Loucy (cell line): ENCODE results near the gene MCC.

Experiments
- H2AFZ ChIP-seq: fragments of 200-600 bp; sonication (generic); 2 replicates; pipeline ENCODE4 v1.6.0; 2016; ENCODE audit warnings: antibody characterized with exemption, mild to moderate bottlenecking, low read length, moderate library complexity
- H3F3A ChIP-seq: fragments of 200-600 bp; 2 replicates; pipeline ENCODE4 v1.6.0; 2016; ENCODE audit warnings: antibody characterized with exemption, low read depth, mild to moderate bottlenecking
- H3K27me3 ChIP-seq: fragments of 200-600 bp; sonication (generic); 2 replicates; pipeline ENCODE4 v1.6.1; 2014; ENCODE audit warnings: low read length, mild to moderate bottlenecking; ENCODE audit not compliant: insufficient read depth, poor library complexity, severe bottlenecking
- H3K36me3 ChIP-seq: fragments of 200-600 bp; sonication (generic); 2 replicates; pipeline ENCODE4 v1.6.1; 2016; ENCODE audit warnings: low read length; ENCODE audit not compliant: insufficient read depth
- H3K4me1 ChIP-seq: fragments of 200-600 bp; sonication (generic); 2 replicates; pipeline ENCODE4 v1.5.1; 2014; ENCODE audit warnings: low read length, mild to moderate bottlenecking; ENCODE audit not compliant: insufficient read depth, poor library complexity, severe bottlenecking
- H3K4me2 ChIP-seq: fragments of 200-600 bp; sonication (generic); 2 replicates; pipeline ENCODE4 v1.6.0; 2014; ENCODE audit warnings: antibody characterized with exemption, low read length, low read depth, mild to moderate bottlenecking; ENCODE audit not compliant: poor library complexity, severe bottlenecking
- H3K4me3 ChIP-seq: fragments of 200-600 bp; sonication (generic); 2 replicates; pipeline ENCODE4 v1.5.1; 2014; ENCODE audit warnings: low read length, mild to moderate bottlenecking, mixed read lengths; ENCODE audit not compliant: poor library complexity, severe bottlenecking
- H3K79me2 ChIP-seq: fragments of 200-600 bp; sonication (generic); 2 replicates; pipeline ENCODE4 v1.6.1; 2014; ENCODE audit warnings: low read length; ENCODE audit not compliant: insufficient read depth
- H3K9ac ChIP-seq: fragments of 200-600 bp; sonication (generic); 2 replicates; pipeline ENCODE4 v1.6.0; 2014; ENCODE audit warnings: mild to moderate bottlenecking, low read depth, low read length, moderate library complexity; ENCODE audit not compliant: poor library complexity, severe bottlenecking
- H3K9me2 ChIP-seq: fragments of 200-600 bp; sonication (generic); replicated peaks from 2 replicates; pipeline ENCODE4 v1.6.1; 2016; ENCODE audit warnings: low read depth, low read length, mixed read lengths
- H3K9me3 ChIP-seq: fragments of 200-600 bp; sonication (generic); 2 replicates; pipeline ENCODE4 v1.6.1; 2014; ENCODE audit warnings: mild to moderate bottlenecking, antibody characterized with exemption, low read length, low read depth; ENCODE audit not compliant: insufficient read depth
- H4K20me1 ChIP-seq: fragments of 200-600 bp; sonication (generic); 2 replicates; pipeline ENCODE4 v1.6.0; 2014; ENCODE audit warnings: antibody characterized with exemption, low read length, mild to moderate bottlenecking; ENCODE audit not compliant: insufficient read depth, poor library complexity, severe bottlenecking
- CTCF ChIP-seq: fragments of 200-600 bp; sonication (generic); conservative IDR thresholded peaks from 2 replicates; pipeline ENCODE4 v1.5.1; 2014; ENCODE audit warnings: mild to moderate bottlenecking, antibody characterized with exemption, low read length
- EZH2phosphoT487 ChIP-seq: fragments of 200-600 bp; IDR thresholded peaks from 2 replicates; pipeline ENCODE4 v1.6.1; 2018; ENCODE audit warnings: antibody characterized with exemption, mild to moderate bottlenecking, moderate library complexity, borderline replicate concordance

The MCC gene

GRCh38 chr5:113195771-113196170, 292.5 kb downstream of the MCC start:
- Histone ChIP-seq H3K36me3 (no peaks in the 10 kb centered on the region), H3K9ac (no peak overlapping the region), H3K4me3 (no peak overlapping the region), H3K27me3 (no peaks in the 10 kb centered on the region), H3K4me2 (no peak overlapping the region), H3K4me1 (peaks cover 15% of the 10 kb centered on the region), H3K9me2 (no peaks in the 10 kb centered on the region), H3F3A (no peaks in the 10 kb centered on the region), H2AFZ (no peak overlapping the region), H4K20me1 (no peaks in the 10 kb centered on the region), H3K79me2 (no peaks in the 10 kb centered on the region), H3K9me3 (no peaks in the 10 kb centered on the region)
- no peak for TF ChIP-seq EZH2phosphoT487
- no peak for TF ChIP-seq CTCF

GRCh38 chr5:113195251-113195650, 293.0 kb downstream of the MCC start:
- H3K79me2 ChIP-seq: no peaks in the 10 kb centered on the region
- no peaks in the 10 kb centered on the region for H3K9me3 ChIP-seq
- H3F3A ChIP-seq: no peaks in the 10 kb centered on the region
- H3K4me3 ChIP-seq: no peak overlapping the region
- H3K27me3 ChIP-seq: no peaks in the 10 kb centered on the region
- no peak overlapping the region for H3K4me2 ChIP-seq
- H3K4me1 ChIP-seq: peaks cover 14% of the 10 kb centered on the region
- no peak overlapping the region for H2AFZ ChIP-seq
- no peaks in the 10 kb centered on the region for H4K20me1 ChIP-seq
- H3K36me3 ChIP-seq: no peaks in the 10 kb centered on the region
- H3K9me2 ChIP-seq: no peaks in the 10 kb centered on the region
- H3K9ac ChIP-seq: no peak overlapping the region
- no peak for TF ChIP-seq CTCF
- TF ChIP-seq EZH2phosphoT487: no peak

- peaks cover 15% of the 10 kb centered on the region for H3K4me1 ChIP-seq
- no peak for TF ChIP-seq EZH2phosphoT487
- no peak for TF ChIP-seq CTCF
- no peaks in the 10 kb centered on the region for H3K27me3 ChIP-seq
- H3K4me3 ChIP-seq: no peak overlapping the region
- H3K9me3 ChIP-seq: no peaks in the 10 kb centered on the region
- no peak overlapping the region for H3K4me2 ChIP-seq
- H3K9ac ChIP-seq: no peak overlapping the region
- H3K36me3 ChIP-seq: no peaks in the 10 kb centered on the region
- no peaks in the 10 kb centered on the region for H3K79me2 ChIP-seq
- H2AFZ ChIP-seq: no peak overlapping the region
- H3F3A ChIP-seq: no peaks in the 10 kb centered on the region
- H3K9me2 ChIP-seq: no peaks in the 10 kb centered on the region
- H4K20me1 ChIP-seq: no peaks in the 10 kb centered on the region
Measured at GRCh38 chr5:113194591-113194990, 293.7 kb downstream of the MCC start.
